Neural cell (in vitro differentiated cells): ENCODE results near the gene AHCYL1. TPM values are rescaled to one million over a fixed set of nuclear protein-coding genes. Genes with fewer than 3 reads are reported as not detected.

ENCODE experiments used
- H2AFZ ChIP-seq: fragments of 200-600, 300-800 bp; sonication (generic), shearing (Covaris generic); 2 replicates; pipeline ENCODE4 v1.6.0; 2014; ENCODE audit warnings: low read depth, mild to moderate bottlenecking, antibody characterized with exemption, low read length, moderate library complexity
- H3F3A ChIP-seq: fragments of 200-600 bp; shearing (Covaris generic); 2 replicates; pipeline ENCODE4 v1.6.1; 2016; ENCODE audit warnings: mild to moderate bottlenecking, moderate library complexity, mixed read lengths, antibody characterized with exemption, low read length; ENCODE audit not compliant: insufficient read depth, poor library complexity, severe bottlenecking
- H3K27ac ChIP-seq: fragments of 200-600, 300-800 bp; sonication (generic), shearing (Covaris generic); 2 replicates; pipeline ENCODE4 v1.5.1; 2014; ENCODE audit warnings: mild to moderate bottlenecking, low read length, moderate library complexity
- H3K27me3 ChIP-seq: fragments of 300-800, 200-600 bp; sonication (generic), shearing (Covaris generic); 2 replicates; pipeline ENCODE4 v1.6.0; 2014; ENCODE audit warnings: mild to moderate bottlenecking, low read depth, low read length, moderate library complexity; ENCODE audit not compliant: insufficient read depth
- H3K36me3 ChIP-seq: fragments of 300-800, 200-600 bp; sonication (generic), shearing (Covaris generic); 2 replicates; pipeline ENCODE4 v1.5.1; 2014; ENCODE audit warnings: mild to moderate bottlenecking, antibody characterized with exemption, low read length, moderate library complexity; ENCODE audit not compliant: insufficient read depth
- H3K4me2 ChIP-seq: fragments of 300-800, 200-600 bp; sonication (generic), shearing (Covaris generic); 2 replicates; pipeline ENCODE4 v1.6.0; 2014; ENCODE audit warnings: mild to moderate bottlenecking, low read length
- H3K4me3 ChIP-seq: fragments of 300-800, 200-600 bp; sonication (generic), shearing (Covaris generic); 2 replicates; pipeline ENCODE4 v1.5.1; 2014; ENCODE audit warnings: mild to moderate bottlenecking, low read length, moderate library complexity
- H3K79me2 ChIP-seq: fragments of 200-600 bp; shearing (Covaris generic); replicated peaks from 2 replicates; pipeline ENCODE4 v1.6.0; 2014; ENCODE audit warnings: mild to moderate bottlenecking, low read length, moderate library complexity; ENCODE audit not compliant: insufficient read depth
- H3K9ac ChIP-seq: fragments of 300-800, 200-600 bp; sonication (generic), shearing (Covaris generic); 2 replicates; pipeline ENCODE4 v1.6.1; 2016; ENCODE audit warnings: mild to moderate bottlenecking, low read length, mixed read lengths
- H3K9me2 ChIP-seq: fragments of 200-600 bp; shearing (Covaris generic); 2 replicates; pipeline ENCODE4 v1.6.1; 2016; ENCODE audit warnings: mild to moderate bottlenecking, low read length, mixed read lengths; ENCODE audit not compliant: insufficient read depth
- H3K9me3 ChIP-seq: fragments of 200-600, 300-800 bp; sonication (generic), shearing (Covaris generic); 2 replicates; pipeline ENCODE4 v1.6.1; 2016; ENCODE audit warnings: mild to moderate bottlenecking, mixed run types, low read length, moderate library complexity, mixed read lengths
- H4K20me1 ChIP-seq: fragments of 200-600 bp; shearing (Covaris generic); 2 replicates; pipeline ENCODE4 v1.6.1; 2016; ENCODE audit warnings: mild to moderate bottlenecking, mixed run types; ENCODE audit not compliant: insufficient read depth
- EP300 ChIP-seq: fragments of 450-650 bp; conservative IDR thresholded peaks from 2 replicates; pipeline ENCODE4 v1.6.1; 2014; ENCODE audit warnings: antibody characterized with exemption, mild to moderate bottlenecking, moderate library complexity; ENCODE audit not compliant: poor library complexity, severe bottlenecking
- EZH2 ChIP-seq: fragments of 200-600, 300-800 bp; shearing (Covaris generic), sonication (generic); IDR thresholded peaks from 2 replicates; pipeline ENCODE4 v1.6.1; 2014; ENCODE audit warnings: antibody characterized with exemption, low read length, borderline replicate concordance, mild to moderate bottlenecking; ENCODE audit not compliant: insufficient read depth, poor library complexity, severe bottlenecking
- MXI1 ChIP-seq: fragments of 450-650 bp; conservative IDR thresholded peaks from 2 replicates; pipeline ENCODE4 v1.6.1; 2014; ENCODE audit warnings: antibody characterized with exemption, mild to moderate bottlenecking; ENCODE audit not compliant: poor library complexity, severe bottlenecking
- POLR2AphosphoS5 ChIP-seq: IDR thresholded peaks from 2 replicates; pipeline ENCODE4 v1.6.1; 2012
- RAD21 ChIP-seq: fragments of 450-650 bp; conservative IDR thresholded peaks from 2 replicates; pipeline ENCODE4 v1.6.1; 2014; ENCODE audit warnings: antibody characterized with exemption, mild to moderate bottlenecking, moderate library complexity
- REST ChIP-seq: IDR thresholded peaks from 2 replicates; pipeline ENCODE4 v1.6.1; 2012; ENCODE audit warnings: borderline replicate concordance
- SMC3 ChIP-seq: fragments of 450-650 bp; conservative IDR thresholded peaks from 2 replicates; pipeline ENCODE4 v1.6.1; 2014; ENCODE audit warnings: antibody characterized with exemption, mild to moderate bottlenecking, moderate library complexity; ENCODE audit not compliant: poor library complexity
- TAF1 ChIP-seq: IDR thresholded peaks from 2 replicates; pipeline ENCODE4 v1.6.1; 2012; ENCODE audit warnings: low read depth
- polyA plus RNA-seq: library from polyadenylated mRNA; depleted of rRNA; stranded (reverse); fragments of >200 nt; gene quantifications from 2 replicates; pipeline ENCODE4 v1.2.3, GENCODE V29; 2014
- TF ChIP-seq, protein P1 (sequence below): fragments of 450-650 bp; IDR thresholded peaks from 2 replicates; pipeline ENCODE4 v1.5.1; 2014; ENCODE audit warnings: antibody characterized with exemption, mild to moderate bottlenecking, moderate library complexity; ENCODE audit not compliant: poor library complexity, severe bottlenecking

Gene AHCYL1
- polyA plus RNA-seq, 1 donor from 2014 or later = 48.7 TPM

GRCh38 chr1:110007046-110007830, 22.7 kb downstream of the AHCYL1 start:
- no peaks in the 10 kb centered on the region for H3K9me3 ChIP-seq
- no peak overlapping the region for H3K27ac ChIP-seq
- no peaks in the 10 kb centered on the region for H3K27me3 ChIP-seq
- H3K79me2 ChIP-seq = peaks cover 10% of the 10 kb centered on the region
- no peaks in the 10 kb centered on the region for H4K20me1 ChIP-seq
- H2AFZ ChIP-seq = no peak overlapping the region
- H3F3A ChIP-seq = no peaks in the 10 kb centered on the region
- H3K36me3 ChIP-seq = peaks cover 7% of the 10 kb centered on the region
- no peak overlapping the region for H3K9ac ChIP-seq
- no peak overlapping the region for H3K4me2 ChIP-seq
- TF ChIP-seq MXI1 = no peak
- TF ChIP-seq EZH2 = no peak
- TF ChIP-seq SMC3 = no peak
- no peak for TF ChIP-seq EP300
- no peak for TF ChIP-seq REST
- TF ChIP-seq, protein P1, sequence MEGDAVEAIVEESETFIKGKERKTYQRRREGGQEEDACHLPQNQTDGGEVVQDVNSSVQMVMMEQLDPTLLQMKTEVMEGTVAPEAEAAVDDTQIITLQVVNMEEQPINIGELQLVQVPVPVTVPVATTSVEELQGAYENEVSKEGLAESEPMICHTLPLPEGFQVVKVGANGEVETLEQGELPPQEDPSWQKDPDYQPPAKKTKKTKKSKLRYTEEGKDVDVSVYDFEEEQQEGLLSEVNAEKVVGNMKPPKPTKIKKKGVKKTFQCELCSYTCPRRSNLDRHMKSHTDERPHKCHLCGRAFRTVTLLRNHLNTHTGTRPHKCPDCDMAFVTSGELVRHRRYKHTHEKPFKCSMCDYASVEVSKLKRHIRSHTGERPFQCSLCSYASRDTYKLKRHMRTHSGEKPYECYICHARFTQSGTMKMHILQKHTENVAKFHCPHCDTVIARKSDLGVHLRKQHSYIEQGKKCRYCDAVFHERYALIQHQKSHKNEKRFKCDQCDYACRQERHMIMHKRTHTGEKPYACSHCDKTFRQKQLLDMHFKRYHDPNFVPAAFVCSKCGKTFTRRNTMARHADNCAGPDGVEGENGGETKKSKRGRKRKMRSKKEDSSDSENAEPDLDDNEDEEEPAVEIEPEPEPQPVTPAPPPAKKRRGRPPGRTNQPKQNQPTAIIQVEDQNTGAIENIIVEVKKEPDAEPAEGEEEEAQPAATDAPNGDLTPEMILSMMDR = no peak
- TF ChIP-seq TAF1 = no peak
- no peak for TF ChIP-seq RAD21
- TF ChIP-seq POLR2AphosphoS5 = no peak
- no peaks in the 10 kb centered on the region for H3K9me2 ChIP-seq
- no peak overlapping the region for H3K4me3 ChIP-seq

GRCh38 chr1:110008971-110009565, 24.5 kb downstream of the AHCYL1 start:
- H3F3A ChIP-seq = no peaks in the 10 kb centered on the region
- no peak overlapping the region for H3K27ac ChIP-seq

More at GRCh38 chr1:110008971-110009565, 24.5 kb downstream of the AHCYL1 start:
- Histone ChIP-seq H3K9me2 (no peaks in the 10 kb centered on the region), H3K4me3 (no peak overlapping the region), H4K20me1 (no peaks in the 10 kb centered on the region), H3K9me3 (no peaks in the 10 kb centered on the region), H3K4me2 (no peak overlapping the region), H3K79me2 (no peaks in the 10 kb centered on the region), H3K27me3 (no peaks in the 10 kb centered on the region), H2AFZ (no peak overlapping the region), H3K9ac (no peak overlapping the region), H3K36me3 (peaks cover 8% of the 10 kb centered on the region)
- TF ChIP-seq, protein P1 = no peak
- TF ChIP-seq MXI1 (no peak), RAD21 (no peak), SMC3 (no peak), TAF1 (no peak), REST (no peak)
